Anterior cingulate cortex (tissue), 58 donors: ENCODE measurements around the gene ATP8B4.

Experiments used
- DNase-seq, 58 donors: peaks; one replicate each; lab custom pipeline; 2025; lab: John Stamatoyannopoulos, UW

The ATP8B4 gene

DNA sequence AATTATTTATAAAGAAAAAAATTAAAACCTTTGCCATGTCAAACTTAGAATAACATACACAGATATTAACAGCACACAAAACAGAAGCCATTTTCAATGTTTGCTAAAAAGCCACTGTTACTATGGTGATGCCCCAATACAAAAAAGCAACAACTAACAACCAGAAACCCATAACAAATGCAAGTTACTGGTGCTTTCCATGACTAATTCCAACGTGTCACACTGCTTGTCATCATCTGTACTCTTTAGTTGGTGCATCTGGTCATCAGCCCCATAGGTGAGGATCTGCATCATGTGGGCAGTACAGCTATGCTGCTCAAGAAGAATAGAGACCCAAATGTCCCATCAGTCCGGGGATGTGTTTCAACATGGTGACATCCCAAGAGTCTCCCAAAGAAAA, 52.8 kb downstream of the ATP8B4 start:
- DNase-seq, result no peak

DNA sequence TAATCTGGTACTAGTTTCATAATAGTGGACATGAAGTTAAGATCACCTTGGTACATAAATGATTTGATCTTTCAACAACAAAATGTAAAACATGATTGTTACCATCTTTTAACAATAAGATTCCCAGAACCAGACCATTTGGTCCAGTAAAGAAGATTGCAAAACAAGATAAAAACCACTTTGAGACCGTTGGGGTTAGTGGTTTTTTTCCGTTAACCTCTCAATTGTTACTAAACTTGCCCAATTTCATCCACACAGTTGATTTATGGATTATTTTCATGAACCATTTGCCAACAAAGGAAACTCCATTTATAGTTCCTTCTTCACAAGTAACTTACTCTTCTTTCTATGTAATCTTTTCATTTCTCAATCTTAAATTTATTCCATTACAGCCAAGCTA, 53.8 kb downstream of the ATP8B4 start:
- DNase-seq, result no peak

DNA sequence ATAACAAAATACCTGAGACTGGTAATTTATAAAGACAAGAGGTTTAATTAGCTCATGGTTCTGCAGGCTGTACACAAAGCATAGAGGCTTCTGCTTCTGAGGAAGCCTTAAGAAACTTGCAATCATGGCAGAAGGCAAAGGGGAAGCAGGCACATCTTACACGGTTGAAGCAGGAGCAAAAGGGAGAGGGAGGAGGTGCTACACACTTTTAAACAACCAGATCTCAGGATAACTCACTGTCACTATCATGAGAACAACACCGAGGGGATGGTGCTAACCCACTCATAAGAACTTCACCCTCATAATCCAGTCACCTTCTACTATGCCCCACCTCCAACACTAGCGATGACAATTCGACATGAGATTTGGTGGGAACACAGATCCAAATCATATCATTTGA, 54.4 kb downstream of the ATP8B4 start:
- DNase-seq, result no peak

DNA sequence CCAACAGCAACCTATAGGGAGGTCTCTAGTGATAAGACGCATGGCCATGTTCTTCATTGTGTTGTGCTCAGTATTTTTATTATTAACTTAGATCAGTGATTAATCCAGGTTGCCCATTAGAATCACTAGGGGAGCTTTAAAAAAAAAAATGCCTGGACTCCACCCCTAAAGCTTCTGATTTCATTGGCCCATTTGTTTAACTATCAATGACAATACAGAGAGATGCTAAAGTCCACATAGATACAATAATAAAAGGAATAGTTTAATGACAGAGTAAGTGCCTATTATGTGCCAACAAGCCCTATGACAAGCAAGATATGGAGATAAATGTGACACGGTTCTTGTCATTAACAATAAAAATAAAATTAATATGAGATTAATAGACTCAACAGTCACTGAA, 55.8 kb downstream of the ATP8B4 start:
- no peak for DNase-seq

DNA sequence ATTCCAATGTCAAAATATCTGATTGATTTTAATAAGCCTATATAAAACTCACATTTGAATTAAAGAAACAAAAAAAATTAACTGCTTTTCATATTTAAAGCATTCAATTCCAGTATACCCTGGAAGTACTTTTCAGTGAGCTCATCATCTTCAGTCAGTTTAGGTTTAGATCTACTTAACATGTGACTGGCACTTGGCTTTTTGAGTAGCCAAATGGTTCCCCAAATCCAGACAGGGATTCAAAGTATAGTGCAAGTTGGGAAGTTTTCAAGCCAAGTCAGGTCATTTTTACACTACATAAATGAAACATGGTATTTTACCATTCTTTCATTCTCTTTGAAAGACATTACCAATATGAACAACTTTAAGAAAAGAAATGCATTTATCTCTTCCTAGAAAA, 57.5 kb downstream of the ATP8B4 start:
- no peak for DNase-seq

DNA sequence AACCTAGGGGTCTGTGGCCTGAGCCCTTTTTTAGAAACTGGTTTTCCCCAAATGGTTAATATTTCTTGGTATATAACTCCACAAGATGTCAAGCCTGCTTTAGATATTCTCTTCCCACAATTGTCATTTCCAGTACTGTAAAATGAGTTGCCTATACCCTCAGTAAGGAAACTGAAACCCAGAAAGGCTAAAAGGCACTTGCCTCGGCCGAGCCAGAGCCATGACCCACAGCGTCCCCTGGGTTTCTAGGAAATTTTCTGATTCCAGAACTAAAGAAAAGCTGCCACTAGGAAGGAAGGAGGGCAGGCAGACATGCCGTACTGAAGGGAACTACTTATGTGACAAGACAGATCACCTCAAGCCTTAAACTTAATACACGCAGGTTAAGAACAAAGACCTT, 59.1 kb downstream of the ATP8B4 start:
- DNase-seq, result no peak

DNA sequence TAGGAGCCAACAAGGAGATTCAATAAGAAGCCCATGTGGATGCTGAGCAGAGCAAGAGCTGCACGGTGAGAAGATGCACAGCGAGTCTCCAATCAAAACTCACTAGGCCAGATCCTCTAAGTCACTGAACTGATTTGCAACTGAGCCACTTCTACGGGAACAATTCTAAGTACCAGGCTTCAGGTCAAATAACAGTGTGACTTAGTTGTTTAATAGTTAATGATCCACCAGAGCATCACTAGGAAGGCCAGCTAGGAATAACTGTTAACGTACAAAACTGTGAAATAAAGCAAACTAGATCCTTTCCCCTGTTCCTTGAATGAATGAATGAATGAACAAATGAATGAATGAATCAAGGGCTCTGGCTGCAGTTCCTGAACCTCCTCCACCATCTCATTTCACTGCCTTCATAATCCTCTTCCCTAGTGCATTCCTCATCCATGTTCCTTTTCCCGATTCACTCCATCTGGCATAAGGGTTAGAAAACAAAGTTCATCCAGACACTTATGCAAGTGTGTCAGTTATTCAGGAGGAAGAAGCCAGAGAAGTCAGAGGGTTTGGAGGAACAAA, 59.7 kb downstream of the ATP8B4 start:
- no peak for DNase-seq

DNA sequence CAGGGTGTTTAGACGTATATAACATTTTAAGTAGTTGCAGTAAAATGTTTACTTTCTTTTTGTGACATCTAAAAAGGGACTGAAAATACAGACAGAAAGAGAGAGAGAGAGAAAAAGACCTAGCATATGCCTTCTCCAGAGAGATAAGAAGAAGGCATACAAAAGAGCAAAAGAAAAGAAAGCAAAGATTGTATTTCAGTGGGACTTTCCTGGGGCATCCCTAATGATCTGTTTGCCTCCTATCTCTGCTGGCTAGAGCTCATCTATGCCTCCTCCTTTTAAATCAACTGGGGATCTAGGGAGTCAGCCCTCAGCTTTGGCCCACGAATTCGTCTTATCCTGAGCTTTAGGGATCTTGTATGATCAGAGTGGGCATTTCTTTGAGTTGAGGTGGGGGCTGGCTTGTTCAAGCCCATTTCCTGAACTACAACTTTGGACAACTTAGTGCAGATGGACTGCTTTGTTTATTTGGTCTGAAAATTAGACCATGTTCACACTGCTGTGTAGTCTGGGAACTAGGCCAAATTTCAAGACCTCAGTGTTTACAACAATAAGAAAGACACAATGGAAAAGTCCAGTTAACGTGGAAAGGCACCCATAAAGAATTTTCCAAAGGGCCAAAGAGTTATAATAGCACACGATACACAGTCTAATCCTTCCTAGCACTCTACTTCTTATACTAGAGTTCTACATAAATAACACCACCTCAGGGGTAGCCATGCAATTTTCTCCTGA, 61.0 kb downstream of the ATP8B4 start:
- DNase-seq, result peak in 1 of 58 donors; percentile 5

DNA sequence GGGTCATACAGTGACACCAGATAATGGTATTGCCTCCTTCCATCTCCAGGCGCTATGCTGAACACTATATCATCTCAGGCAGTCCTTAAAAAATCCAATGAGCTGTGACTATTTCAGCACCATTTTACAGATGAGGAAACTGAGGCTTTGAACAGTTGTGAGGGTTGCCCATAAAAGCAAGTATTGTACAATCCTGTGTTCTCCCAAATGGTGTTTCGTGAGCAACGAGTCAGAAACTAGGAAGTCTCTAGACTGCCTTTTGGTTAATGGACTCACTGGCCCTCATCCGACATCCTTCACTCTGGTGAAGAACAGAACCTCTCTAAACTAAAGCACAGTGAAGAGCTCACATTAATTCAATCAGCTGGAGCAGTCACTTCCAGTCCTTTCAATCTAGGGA, 61.8 kb downstream of the ATP8B4 start:
- no peak for DNase-seq

DNA sequence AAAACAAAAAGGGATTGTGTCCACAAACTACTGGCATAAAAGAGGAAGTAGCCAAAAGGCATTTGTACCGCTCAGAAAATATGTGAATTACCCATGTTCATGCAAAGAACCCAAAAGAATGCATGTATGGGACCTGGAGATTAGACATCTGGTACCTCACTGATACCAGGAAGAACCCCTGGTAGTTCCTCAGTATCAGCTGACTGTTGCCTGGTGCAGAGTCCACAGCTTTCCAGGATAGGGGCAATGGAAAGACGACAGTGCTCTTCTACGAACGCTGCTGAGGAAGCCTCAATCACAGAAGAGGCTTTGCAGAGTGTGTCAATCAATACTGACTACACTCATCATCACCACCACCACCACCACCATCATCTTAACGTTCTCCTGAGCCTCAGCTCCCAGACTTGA, 63.3 kb downstream of the ATP8B4 start:
- no peak for DNase-seq

DNA sequence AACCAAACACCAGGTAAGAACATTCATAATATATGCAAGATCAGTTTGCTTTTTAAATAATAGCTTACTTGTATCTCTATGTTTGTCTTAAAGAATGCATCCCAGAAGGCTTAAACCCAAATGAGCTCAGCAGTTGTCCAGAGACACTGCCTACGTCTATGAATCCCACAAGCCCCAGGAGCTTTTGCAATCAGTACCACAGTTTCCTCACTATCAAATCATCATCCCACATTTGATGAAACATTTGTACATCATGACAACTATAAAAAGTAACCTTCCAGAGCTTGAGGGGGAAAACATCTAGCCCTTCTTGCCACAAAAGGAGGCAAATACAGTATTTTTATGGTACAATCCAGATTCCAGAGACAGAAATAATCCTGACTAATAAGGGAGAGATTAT, 63.7 kb downstream of the ATP8B4 start:
- peak in 1 of 58 donors; percentile 7 for DNase-seq

DNA sequence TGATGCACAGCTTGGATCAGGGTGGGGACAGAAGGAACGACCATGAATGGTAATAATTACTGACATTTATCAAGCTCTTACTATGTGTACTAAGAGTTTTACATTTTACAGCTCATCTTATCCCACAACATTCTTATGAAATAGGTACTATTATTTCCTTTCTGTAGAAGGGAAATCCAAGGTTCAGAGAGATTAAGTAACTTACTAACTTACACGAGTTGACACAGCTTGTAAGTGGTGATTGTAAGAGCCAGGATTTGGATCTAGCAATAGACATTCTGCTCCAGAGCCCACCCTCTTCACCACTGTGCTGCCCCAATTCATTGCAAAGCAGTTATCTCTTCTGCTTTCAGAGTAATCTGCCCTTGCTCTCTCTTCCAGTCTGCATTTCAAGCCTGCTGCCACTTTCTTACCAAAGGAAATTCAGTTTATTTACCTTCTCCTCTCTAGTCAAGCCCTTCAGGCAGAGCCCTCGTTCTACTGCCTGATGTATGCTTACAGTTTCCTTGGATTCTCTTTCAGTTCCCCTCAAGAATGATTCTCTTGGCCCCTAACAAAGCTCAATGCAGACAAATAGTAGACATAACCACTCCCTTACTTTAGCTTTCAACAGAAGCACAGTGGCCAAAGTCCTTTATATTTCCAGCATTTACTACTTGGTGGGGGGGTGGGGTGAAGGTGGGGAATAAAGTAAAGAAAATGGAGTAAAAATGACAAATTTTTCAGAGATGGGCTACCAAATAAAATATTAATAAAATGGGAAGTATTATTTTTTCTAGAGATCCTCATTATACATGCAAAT, 65.8 kb downstream of the ATP8B4 start:
- DNase-seq, result no peak

DNA sequence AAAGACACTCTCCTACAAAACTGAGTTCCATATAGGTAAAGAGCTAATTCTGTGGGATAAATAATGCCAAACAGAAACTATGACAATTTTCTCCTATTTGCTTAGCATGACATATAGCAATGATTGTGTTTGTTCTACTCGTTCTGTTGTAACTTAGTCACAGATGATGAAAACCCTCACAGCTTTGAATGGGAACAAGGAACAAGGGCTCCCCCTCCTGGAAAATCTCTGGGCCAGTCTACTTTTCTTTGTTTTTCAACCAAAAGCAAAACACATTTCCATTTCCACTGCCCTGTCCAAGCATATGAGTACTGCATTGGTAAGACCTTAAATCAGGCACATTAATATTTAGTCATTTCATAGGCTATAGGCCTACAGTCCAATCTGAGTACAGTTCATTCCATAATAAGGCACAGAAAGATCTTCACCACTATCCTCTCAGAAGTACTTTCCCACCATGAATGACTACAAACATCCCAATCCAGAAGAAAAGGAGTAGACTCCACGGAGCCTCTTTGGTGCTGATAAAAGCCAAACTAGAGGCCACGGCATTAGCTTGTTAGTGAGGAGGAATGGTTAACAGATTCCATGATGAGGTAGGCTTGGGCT, 67.1 kb downstream of the ATP8B4 start:
- DNase-seq, result peak in 41 of 58 donors; percentile 0 to 79 (median 15)

DNA sequence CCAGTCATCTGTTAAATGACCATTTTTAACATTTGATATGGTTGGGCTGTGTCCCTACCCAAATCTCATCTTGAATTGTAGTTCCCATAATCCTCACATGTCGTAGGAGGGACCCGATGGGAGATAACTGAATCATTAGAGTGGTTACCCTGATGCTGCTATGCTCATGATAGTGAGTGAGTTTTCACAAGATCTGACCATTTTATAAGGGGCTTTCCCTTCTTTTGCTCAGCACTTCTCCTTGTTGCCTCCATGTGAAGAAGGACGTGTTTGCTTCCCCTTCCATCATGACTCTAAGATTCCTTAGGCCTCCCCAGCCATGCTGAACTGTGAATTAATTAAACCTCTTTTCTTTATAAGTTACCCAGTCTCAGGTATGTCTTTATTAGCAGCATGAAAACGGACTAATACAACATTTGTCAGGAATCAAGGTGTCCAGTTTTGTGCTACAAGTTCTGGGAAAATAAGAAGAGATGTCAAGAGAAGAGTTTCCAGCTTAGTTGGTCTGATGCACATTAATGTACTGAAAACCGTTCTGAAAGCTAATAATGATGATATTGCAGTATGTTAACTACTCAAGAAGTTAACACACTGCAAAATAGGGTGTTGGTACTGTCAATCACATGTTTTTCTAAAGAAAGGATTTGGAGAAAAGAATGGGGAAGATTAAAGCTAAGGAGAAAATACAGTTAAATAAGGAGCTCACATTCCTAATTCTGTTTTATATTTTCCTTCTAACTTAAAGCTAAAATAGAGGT, 67.9 kb downstream of the ATP8B4 start:
- DNase-seq, result no peak

DNA sequence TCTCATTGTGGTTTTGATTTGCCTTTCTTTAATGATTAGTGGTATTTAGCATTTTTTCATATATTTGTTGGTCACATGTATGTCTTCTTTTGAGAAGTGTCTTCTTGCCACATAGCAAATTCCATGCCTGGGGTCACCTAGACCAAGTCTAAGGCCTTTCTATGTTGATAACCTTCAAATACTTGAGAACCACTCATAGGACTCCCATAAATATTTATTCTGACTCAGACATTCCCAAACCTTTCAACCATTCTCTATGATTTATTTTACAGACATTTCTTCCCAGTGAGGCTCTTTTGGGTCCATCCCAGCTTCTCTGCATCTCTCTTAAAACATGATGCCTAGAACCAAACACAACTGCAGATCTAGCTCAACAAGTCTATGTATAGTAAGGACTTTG, 69.2 kb downstream of the ATP8B4 start:
- DNase-seq, result no peak

DNA sequence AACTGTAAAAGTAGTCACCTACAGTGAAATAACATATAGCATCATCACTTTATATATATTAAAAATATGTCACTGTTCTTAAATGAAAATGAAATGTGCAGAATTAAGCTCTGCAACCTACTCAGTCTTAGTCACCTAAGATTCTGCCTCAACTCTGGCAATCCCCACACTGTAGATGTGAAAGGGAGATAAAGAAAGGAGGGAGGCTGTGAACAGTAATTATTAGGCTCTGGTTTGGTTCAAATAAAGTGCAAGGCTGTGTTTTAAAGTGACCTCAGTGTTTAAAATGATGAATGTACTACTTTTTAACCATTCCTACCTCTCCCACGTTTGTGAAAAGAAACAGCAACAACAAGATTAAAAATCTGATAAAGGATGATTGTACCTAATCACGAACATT, 72.2 kb downstream of the ATP8B4 start:
- DNase-seq, result no peak

DNA sequence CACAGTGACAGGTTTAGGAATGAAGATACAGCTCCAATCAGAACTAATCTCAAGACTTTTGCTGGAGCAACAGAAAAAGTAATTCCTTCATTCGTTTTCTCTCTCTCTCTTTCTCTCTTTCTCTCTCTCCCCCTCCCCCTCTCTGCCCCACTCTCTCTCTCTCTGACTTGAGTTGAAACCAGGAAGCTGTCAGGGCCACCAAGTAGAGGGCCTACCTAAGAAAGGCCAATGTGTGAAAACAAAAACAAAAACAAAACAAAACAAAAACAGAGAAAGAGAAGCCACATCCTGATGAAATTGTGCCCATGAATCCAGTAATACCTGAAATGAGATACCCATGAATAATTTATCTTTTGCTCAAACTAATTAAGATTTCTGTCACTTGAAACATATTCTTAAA, 72.9 kb downstream of the ATP8B4 start:
- no peak for DNase-seq

DNA sequence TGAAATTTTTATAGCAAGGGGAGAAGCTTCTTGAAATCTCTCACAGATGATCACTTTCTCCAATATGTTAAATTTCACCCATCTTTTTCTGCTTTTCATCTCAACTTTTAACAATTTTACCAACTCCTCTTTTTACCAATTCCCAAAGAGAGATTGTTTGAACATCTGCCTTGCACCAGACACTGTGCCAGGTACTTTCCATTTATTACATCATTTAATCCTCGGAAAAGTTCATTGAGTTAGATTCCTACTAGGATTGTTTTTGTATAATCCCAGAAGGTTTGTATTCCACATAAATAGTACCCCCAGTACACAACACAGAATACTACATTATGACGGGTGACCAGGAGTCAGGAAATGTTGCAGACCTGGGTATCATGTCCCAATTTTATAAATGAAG, 74.1 kb downstream of the ATP8B4 start:
- DNase-seq, result no peak

DNA sequence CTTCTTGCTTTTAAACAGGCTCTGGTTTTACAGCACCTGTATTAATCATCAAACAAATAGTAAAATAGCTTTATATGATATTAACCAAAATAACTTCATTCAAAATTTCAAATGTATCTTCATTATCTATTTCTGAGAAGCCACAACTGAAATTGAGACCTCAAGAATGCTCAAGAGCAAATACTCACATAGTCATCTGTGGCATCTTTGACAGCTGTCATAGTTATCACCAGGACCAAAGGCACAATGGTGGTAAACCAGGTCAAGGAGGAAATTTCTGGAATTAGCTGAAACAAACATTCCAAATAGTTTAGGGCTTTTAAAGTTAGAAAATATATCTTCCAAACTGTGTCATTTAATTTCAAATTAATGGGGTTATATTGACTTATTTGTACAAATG, 74.6 kb downstream of the ATP8B4 start:
- DNase-seq, result no peak

DNA sequence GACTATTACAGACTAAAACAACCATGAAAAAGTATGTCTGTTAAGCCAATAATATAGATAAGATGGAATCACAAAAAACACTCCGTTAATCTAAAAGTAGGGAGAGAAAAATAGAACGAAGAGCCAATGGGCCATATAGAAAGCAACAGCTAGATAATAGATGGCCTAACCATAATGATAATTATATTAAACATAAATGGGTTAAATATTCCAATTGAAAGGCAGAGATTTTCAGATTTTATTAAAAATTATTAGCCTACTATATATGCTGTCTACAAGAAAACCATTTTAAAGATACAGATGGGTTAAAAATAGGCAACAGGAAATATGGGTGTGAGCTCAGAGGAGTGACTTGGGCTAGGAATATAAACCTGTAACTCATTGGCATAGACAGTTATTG, 76.3 kb downstream of the ATP8B4 start:
- no peak for DNase-seq

DNA sequence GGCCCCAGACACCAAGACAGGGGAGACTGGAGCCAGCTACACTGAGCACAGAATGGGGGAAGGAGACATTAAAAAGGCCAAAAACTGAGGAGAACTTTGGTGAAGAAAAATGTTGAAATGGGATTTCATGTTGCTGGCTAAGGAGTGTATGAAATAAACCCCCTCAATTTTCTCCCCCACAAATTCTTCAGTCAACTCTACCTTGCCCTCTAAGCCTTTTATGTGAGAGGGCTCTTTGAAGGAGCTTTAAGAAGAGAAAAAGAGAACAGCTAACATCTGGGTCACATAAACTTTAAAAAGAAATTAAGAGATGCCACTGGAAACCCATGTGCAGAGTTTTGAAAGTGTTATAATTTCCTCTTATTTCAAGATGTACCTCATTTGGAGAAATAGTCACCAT, 88.6 kb downstream of the ATP8B4 start:
- no peak for DNase-seq
